ENCODE results near the gene WLS.
A peak's percentile ranks its signal among the peaks of the same experiment; 100 is the strongest.

Gene WLS

GRCh38 chr1:68143633-68144032, 88.7 kb downstream of the WLS start:
- TF ChIP-seq CTCF (conservative IDR thresholded peaks at IDR 0.05; ENCODE audit: low read depth, low read length), result no peak
- no peak overlapping the region for H3K4me3 ChIP-seq (ENCODE audit: low read depth, low read length)
- DNase-seq (ENCODE audit: low read depth), result peak; percentile 26

GRCh38 chr1:68142461-68142860, 89.9 kb downstream of the WLS start:
- no peak overlapping the region for H3K4me3 ChIP-seq (ENCODE audit: low read depth, low read length)
- DNase-seq (ENCODE audit: low read depth), result peak; percentile 32
- TF ChIP-seq CTCF (conservative IDR thresholded peaks at IDR 0.05; ENCODE audit: low read depth, low read length), result no peak

- no peak for TF ChIP-seq CTCF (conservative IDR thresholded peaks at IDR 0.05; ENCODE audit: low read depth, low read length)
Measured at GRCh38 chr1:68142036-68142435, 90.3 kb downstream of the WLS start.

GRCh38 chr1:68141071-68142021, 91.0 kb downstream of the WLS start:
- peak; percentile 92 for DNase-seq (ENCODE audit: low read depth)
- no peak for TF ChIP-seq CTCF (conservative IDR thresholded peaks at IDR 0.05; ENCODE audit: low read depth, low read length)

More at GRCh38 chr1:68142036-68142435, 90.3 kb downstream of the WLS start:
- no peak overlapping the region for H3K4me3 ChIP-seq (ENCODE audit: low read depth, low read length)
- no peak for DNase-seq (ENCODE audit: low read depth)

GRCh38 chr1:68140536-68140935, 91.8 kb downstream of the WLS start:
- no peak for TF ChIP-seq CTCF (conservative IDR thresholded peaks at IDR 0.05; ENCODE audit: low read depth, low read length)
- H3K4me3 ChIP-seq (ENCODE audit: low read depth, low read length), result no peak overlapping the region
- DNase-seq (ENCODE audit: low read depth), result peak; percentile 76

More at GRCh38 chr1:68141071-68142021, 91.0 kb downstream of the WLS start:
- H3K4me3 ChIP-seq (ENCODE audit: low read depth, low read length), result no peak overlapping the region

- H3K4me3 ChIP-seq (ENCODE audit: low read depth, low read length), result no peak overlapping the region
- no peak for DNase-seq (ENCODE audit: low read depth)
- no peak for TF ChIP-seq CTCF (conservative IDR thresholded peaks at IDR 0.05; ENCODE audit: low read depth, low read length)
Measured at GRCh38 chr1:68136187-68136586, 96.1 kb downstream of the WLS start.

Data from choroid plexus epithelial cell (primary cell).